ENCODE data around the gene CLN5.

CLN5 gene

DNA sequence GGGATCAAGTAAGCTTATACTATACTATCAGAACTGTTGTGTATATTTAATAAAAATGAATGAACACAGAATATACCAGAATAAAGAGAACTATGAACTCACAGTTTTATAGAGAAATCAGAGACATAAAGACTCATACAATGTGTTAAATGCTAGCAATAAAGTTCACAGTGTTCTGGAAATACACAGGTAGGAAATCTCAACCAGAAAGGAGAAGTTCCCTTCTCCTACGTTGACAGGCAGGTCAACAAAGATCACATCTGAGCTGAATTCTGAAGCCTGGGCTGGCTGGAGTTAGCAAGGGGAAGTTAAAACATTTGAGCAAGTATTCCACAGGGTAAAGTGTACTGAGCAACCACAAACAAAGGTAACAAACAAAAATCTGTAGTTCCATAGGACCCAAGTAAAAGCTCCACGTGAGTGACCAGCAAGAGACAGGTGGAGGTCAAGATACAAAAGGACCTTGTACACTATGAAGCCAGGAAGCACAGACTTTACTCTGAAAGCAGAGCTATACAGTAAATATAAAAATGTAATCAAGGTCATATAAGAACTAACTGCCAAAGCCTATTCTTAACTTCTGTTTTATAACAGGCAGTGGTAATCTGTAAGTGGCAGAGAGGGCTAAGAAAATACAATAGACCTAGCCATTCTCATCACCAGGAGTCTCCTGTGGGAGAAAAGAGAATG, 22.1 kb downstream of the CLN5 start:
- DNase-seq (ENCODE audit: low read depth, low spot score), result no peak
- no peak overlapping the region for H3K4me3 ChIP-seq (ENCODE audit: low read length)

DNA sequence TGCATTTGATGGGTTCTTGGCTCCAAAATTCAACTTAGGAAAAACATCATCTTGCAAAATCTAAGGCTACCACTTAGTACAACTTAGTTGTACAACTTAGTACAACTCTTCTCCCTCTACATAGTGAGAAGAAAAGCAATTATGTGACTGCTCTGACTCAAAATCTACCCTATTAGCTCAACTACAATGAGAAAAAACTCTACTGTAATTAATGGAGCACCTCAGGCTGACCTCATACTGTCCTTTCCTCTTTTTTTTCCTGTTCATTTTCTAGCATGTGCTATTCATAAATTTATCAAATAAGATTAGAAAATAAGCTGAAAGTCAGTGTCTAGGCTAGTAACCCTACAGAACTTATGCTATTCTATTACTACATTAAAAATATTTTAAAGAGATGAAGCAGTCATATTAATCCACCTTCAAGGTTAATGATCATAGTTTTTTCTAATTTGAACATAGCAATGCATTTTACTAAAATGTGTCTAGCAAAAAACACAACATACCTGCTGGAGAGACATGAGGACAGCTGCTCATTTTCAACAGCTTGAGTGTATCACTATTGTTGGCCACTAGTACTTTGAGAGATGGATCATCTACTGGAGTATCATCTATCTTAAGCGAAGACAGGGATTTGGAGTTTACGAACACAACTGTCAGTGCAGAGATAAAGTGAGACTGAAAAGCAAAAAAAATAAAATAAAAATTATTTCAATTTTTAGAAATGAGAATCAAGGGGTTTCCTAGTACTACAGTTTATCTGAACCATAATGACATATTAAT, 23.2 kb downstream of the CLN5 start:
- H3K4me3 ChIP-seq (ENCODE audit: low read length), result no peak overlapping the region
- no peak for DNase-seq (ENCODE audit: low read depth, low spot score)

DNA sequence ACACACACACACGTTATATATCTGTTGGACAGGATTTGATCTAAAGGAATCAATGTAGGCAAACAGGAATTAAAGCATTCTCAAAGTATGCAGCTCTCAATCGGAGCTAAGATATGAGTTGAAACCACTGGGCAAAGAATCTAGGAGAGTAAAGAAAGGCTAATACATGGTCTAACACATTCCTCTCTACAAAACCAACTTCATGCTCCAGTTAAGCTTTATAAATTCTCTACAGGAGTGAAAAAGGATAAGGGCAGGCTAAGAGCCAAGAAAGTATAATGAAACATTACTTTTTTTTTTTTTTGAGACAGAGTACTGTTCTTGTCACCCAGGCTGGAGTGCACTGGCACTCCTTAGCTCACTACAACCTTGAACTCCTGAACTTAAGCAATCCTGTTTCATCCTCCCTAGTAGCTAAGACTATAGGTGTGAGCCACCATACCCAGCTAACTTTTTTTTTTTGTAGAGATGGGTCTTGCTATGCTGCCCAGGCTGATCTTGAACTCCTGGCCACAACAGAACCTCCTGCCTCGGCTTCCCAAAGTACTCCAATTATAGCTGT, 24.5 kb downstream of the CLN5 start:
- H3K4me3 ChIP-seq (ENCODE audit: low read length), result no peak overlapping the region
- no peak for DNase-seq (ENCODE audit: low read depth, low spot score)

DNA sequence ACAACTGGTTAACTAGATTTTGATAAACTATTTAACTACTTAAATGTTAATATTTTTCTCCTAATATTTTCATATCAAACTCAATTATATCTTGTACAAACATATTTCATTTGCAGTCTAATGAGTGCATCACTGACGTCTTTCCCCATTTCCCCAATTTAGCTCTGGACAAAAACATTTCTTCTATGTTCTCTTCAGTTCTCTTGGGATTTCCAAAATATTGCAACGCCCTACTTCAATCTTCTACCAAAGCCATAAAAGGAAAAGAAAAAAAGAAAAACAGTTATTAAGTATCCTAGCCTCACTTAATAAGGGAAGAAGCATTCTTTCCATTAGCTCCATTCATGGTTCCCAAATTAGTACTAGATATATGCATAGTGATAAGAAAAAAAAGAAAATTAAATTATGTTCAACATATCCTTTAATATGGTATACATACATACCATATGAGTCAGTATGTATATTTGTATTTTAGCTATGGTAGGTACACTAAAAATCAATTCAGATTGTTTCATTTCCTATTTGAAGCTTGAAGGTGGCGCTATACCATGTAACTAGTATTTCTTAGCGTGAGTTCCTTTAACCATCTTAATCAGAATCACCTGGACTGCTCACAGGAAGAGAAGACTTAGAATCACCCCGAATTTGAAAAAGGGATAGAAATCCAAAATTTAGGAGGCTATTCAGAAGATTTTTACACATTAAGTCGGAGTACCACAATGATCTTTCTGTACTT, 25.2 kb downstream of the CLN5 start:
- no peak overlapping the region for H3K4me3 ChIP-seq (ENCODE audit: low read length)
- DNase-seq (ENCODE audit: low read depth, low spot score), result no peak

DNA sequence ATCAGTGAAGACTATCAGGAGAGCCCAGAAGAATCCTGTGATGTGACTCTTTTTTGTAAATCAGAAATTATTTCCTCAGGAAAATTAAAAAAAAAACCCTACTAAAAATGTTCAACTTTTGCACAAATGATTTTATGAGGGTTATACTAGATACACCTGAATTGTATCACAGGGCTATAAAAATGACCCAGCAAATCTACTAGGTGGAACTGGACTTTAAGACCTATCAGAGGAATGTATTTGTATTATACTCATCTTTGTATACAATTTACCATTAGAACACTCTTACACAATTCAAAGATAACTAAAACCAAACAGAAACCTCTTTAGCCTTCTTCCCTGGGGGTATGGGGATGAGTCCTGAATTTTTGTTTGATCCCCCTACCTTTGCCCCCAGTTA, 27.9 kb downstream of the CLN5 start:
- no peak overlapping the region for H3K4me3 ChIP-seq (ENCODE audit: low read length)
- no peak for DNase-seq (ENCODE audit: low read depth, low spot score)

DNA sequence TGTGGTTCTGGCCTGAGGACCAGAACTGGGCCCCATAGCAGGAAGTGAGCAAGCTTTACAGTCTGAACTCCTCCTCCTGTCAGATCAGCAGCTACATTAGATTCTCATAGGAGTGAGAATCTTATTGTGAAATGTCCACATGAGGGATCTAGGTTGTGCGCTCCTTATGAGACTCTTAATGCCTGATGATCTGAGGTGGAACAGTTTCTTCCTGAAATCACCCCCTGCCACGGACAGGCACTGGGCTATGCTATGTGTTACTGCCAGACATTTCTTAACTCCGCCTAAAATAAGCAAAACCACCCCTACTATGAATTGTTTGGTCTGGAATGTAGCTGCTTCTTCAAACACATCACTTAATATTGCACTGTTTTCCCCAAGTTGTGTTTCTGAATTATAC, 30.5 kb downstream of the CLN5 start:
- H3K4me3 ChIP-seq (ENCODE audit: low read length), result no peak overlapping the region
- DNase-seq (ENCODE audit: low read depth, low spot score), result no peak

DNA sequence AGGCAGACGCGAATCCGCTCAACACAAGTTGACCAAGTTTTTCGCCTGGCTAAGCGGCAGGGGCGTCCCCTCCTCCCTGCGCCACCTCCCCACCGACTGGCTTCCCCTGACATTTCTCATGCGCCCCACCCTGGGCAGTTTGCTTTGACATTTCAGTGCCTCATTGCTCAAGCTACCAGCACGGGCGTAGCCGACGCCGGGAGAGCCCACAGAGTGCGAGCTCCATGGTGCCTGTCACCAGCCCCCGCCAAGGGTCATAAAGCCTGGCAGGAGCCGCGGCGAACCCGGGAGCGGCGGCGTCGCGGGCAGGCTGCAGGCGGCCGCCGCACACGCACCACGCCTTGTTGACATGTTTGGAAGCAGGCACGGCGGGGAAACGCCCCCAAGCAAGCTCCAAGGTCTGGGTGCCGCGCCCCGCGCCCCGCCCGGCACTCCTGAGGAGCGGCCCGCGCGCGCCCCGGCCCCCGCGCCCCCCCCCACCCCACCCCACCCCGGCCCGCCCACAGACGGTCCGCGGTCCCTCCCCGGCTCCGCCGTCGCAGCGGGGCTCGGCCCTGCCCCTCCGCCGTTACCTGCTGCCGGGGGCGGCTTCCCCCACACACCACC, 34.5 kb downstream of the CLN5 start:
- H3K4me3 ChIP-seq (ENCODE audit: low read length), result peak overlapping the region; percentile 74
- peak; percentile 62 for DNase-seq (ENCODE audit: low read depth, low spot score)

DNA sequence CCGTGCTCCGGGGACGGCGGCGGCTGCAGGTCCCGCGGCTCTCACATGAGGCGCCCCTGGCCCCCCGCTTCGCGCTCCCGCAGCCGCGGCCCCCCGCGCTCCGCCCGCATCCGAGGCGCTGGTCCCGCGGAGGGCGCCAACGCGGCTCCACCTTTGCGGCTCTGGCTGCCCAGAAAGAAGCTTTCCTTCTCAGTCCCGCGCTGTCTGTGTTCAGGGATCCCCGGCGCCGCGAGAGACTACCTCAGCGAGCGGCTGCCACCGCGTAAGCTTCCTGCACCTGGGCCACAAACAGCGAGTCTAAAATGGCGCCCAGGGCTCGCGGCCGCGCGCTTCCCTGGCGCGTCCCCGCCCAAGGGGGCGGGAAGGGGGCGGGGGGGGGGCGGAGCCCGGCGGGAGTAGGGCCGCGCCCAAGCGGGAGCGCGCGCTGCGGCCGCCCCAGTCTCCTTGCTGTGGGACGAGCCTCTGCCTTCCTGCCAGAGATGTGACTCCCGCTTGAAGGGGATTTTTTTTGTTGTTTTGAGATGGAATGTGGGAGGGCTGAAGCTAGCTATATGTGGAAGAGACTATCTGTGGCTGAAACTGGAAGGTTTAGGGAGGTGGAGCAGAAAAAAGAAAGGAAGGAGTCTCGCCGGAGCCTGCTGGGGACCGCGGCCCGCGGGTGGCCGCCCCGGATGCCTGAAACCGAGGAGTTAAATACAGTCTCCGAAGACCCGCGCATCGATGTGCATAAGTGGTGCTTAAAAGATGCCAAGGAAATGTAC, 35.2 kb downstream of the CLN5 start, which contains the start of gene FBXL3:
TSS of gene FBXL3 (minus strand) at position 299 of the 761 bp plus-strand sequence. CDS start 5,299 bp downstream, outside the sequence.
- DNase-seq (ENCODE audit: low read depth, low spot score), result peak; percentile 77
- H3K4me3 ChIP-seq (ENCODE audit: low read length), result peak within 1 kb of the TSS; percentile 74

DNA sequence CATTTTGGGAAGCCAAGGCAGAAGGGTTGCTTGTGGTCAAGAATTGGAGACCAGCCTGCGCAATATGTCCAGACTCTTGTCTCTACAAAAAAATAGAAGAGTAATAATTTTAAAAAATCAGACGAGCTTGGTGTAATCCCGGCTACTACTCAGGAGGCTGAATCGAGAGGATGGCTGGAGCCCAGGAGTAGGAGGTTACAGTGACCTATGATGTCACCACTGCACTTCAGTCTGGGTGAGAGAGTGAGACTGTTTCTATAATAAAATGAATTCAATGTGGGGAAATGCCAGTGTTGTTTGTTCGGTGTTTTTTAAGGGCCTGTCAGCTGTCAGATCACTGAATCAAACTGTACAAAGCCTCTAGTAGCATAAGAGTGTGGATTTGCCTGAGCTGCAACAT, 36.3 kb downstream of the CLN5 start:
- H3K4me3 ChIP-seq (ENCODE audit: low read length), result no peak overlapping the region
- no peak for DNase-seq (ENCODE audit: low read depth, low spot score)

DNA sequence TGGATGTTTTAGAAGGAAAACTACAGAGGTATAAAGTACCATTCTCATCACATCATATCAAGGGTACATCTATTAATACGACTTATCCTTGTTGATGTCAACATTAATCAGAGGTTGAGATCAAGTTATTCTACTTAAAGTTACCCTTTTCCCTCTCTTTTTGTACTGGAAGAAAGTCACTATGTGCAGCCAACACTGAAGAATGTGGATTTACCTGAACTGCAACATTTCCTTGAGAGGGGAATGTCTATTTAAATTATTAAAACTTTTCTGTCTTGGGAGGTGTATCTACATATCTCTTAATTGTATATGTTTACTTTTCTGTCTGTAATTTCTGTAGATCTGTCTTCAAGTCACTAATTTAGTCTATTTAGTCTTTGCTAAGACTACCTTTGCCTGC, 37.6 kb downstream of the CLN5 start:
- H3K4me3 ChIP-seq (ENCODE audit: low read length), result no peak overlapping the region
- no peak for DNase-seq (ENCODE audit: low read depth, low spot score)

DNA sequence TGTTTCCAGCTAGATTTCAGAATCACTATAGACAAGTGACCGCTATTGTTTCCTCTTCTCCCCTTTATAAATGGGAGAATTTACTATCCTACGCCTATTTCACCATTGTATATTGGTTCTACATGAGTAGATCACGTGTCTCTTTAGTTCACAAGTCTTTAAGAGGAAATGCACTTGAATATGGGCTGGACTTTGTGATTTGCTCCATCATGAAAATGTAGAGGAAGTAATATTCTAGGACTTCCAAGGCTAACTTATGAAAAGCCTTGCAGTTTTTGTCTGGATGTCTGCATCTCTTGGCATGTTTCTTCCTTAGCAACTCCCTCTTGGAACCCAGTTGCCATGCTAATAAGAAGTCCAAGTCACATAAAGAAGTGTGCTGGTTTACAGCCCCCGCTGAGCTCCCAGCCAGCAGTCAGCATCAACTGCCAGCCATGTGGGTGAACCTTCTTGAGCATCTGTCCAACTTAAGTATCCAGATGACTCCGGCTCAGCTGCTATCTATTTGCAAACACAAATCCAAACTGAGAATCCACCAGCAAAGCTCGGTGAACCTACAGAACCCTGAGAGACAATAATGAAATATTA, 39.9 kb downstream of the CLN5 start:
- no peak overlapping the region for H3K4me3 ChIP-seq (ENCODE audit: low read length)
- DNase-seq (ENCODE audit: low read depth, low spot score), result no peak

DNA sequence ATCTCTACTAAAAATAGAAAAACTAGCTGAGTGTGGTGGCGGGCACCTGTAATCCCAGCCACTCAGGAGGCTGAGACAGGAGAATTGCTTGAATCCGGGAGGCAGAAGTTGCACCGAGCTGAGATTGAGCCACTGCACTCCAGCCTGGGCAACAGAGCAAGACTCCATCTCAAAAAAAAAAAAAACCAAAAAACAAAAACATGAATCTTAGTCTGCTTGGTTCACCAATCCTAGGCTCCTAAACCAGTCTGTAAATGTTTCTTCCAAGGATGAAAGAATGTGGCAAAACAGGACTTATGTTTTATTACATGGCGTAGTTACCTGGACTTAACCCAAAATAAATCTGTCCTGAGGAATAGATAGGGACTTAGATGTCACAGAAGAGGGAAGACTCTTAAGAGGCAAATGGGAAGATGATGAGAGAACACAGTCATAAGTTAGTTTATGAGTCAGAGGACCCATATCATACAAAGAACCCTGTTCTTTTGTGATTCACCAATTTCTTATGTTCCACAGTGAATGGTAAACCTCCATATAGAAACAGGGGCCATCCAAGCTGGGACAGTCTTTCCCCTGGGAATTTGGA, 41.9 kb downstream of the CLN5 start:
- H3K4me3 ChIP-seq (ENCODE audit: low read length), result no peak overlapping the region
- no peak for DNase-seq (ENCODE audit: low read depth, low spot score)

DNA sequence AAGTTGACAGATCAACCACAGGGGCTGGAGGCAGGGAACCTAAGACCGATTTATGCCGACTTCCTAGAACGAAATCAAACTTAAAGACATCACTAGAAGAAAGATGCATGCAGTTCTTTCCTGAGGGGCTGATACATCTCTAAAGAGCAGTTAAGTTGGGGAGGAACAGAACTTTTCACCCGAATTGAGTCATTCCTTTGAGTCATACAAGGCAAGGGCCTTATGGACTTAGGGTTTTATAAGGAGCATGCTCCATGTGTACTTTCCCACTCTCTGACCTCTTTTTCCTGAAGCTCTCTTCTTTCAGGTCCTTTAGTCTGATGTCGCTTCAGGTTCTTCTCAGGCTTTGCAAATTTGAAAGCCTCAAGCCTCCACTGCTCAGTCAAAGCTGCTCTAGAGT, 43.0 kb downstream of the CLN5 start:
- no peak overlapping the region for H3K4me3 ChIP-seq (ENCODE audit: low read length)
- no peak for DNase-seq (ENCODE audit: low read depth, low spot score)

DNA sequence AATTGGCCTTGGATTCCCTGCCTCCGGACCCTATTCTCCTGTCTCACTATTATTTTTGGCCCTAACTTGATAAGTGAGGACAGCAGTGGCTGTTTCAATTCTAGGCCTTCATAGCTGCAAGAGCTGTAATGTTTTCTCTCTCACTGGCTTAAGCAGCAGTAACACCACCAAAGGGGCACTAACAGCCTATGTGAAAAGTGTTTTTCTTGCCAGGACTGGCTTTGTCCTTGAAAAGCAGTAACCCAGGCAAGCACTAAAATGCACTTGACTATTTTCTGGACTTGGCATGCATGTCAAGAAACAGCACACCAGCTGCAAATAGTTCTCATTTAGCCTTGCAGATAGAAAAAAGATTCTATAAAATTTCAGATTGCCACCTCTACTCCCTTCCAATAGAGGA, 44.4 kb downstream of the CLN5 start:
- no peak for DNase-seq (ENCODE audit: low read depth, low spot score)
- no peak overlapping the region for H3K4me3 ChIP-seq (ENCODE audit: low read length)

DNA sequence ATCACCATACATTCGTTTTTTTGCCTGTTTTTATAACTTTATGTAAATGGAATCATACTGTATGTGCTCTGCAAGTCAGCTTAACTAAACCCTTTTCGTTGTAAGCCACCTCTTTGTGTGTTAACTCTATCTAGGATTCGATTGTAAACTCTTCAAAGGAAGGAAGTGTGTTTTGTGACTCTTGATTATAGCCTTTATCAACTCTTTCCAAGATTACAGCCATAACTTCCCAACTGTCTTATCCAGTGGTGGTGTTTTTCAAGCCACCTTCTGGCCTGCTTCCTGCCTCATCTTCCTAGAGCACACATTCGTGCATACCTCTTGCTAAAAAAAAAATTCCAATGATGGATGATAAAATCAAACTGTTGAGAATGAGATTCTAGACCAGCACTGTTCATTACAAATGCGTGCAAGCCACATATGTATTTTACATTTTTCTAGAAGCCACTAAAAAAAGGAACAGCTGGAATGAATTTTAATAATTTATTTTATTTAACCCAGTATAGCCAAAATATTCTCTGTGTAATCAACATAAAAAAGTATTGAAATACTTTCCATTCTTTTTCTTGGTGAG, 47.1 kb downstream of the CLN5 start:
- no peak for DNase-seq (ENCODE audit: low read depth, low spot score)
- no peak overlapping the region for H3K4me3 ChIP-seq (ENCODE audit: low read length)

DNA sequence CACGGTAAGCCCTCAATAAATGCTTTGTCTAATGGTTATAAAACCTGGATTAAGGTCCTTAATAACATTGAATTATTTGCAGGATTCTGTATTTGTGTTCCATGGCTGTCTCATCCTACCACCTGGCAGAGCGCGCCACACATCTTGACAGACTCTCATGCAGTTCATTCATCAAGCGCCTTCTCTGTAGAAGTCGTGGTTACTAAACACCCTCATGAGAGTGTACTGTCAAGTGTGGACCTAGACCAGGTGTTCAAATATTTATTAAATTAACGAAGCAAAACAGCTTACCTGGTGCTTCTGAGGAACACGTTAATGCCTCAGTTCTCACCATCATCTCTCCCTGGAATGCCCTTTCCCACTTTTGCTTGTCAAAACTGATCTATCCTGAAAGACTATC, 48.2 kb downstream of the CLN5 start:
- DNase-seq (ENCODE audit: low read depth, low spot score), result no peak
- H3K4me3 ChIP-seq (ENCODE audit: low read length), result no peak overlapping the region

DNA sequence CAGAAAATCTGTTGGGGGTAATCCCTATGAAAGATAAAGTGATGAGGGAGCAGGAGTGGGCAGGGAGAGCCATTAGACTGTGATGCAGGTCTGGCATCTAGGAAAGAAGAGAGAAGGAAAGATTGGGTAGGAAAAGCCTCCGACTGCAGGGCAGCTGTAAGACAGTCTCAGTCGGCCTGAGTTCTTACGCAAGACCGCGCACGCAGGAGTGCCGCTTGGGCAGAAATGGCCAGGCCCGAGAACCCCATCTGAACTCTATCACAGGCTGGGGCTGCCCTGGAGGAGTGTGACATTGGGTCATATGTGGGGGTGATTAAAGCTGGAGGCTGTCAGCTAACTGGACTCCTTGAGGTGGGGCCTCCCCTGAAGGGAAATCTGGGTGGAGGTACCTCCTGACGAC, 49.0 kb downstream of the CLN5 start:
- no peak overlapping the region for H3K4me3 ChIP-seq (ENCODE audit: low read length)
- no peak for DNase-seq (ENCODE audit: low read depth, low spot score)

Data from Jurkat, Clone E6-1 (cell line).